ENCODE measurements around the gene GP1BA.

GRCh38 chr17:4965311-4965986, 33.4 kb downstream of the GP1BA start:
- TF ChIP-seq CTCF (IDR thresholded peaks at IDR 0.05): no peak
- no peak for TF ChIP-seq POLR2A (IDR thresholded peaks at IDR 0.05)
